HEK293 (cell line): ENCODE results near the gene CCNL1.

Source experiments
- MEIS1 ChIP-seq: sonication (generic); formaldehyde crosslinking; IDR thresholded peaks from 2 replicates; pipeline ENCODE4 v1.8.1; 2022; ENCODE audit warnings: missing genetic modification reagents, mild to moderate bottlenecking, borderline replicate concordance
- MYNN ChIP-seq: fragments of 450-650 bp; formaldehyde crosslinking; IDR thresholded peaks from 2 replicates; pipeline ENCODE4 v1.5.1; 2016; ENCODE audit warnings: missing biosample characterization, missing genetic modification characterization, borderline replicate concordance
- RBAK ChIP-seq: fragments of 450-650 bp; formaldehyde crosslinking; IDR thresholded peaks from 2 replicates; pipeline ENCODE4 v1.5.1; 2016; ENCODE audit warnings: missing biosample characterization, missing genetic modification characterization
- ZNF473 ChIP-seq: fragments of 450-650 bp; formaldehyde crosslinking; IDR thresholded peaks from 2 replicates; pipeline ENCODE4 v1.5.1; 2017; ENCODE audit warnings: missing biosample characterization, missing genetic modification characterization
- TF ChIP-seq, protein P1 (sequence below): fragments of 450-650 bp; formaldehyde crosslinking; IDR thresholded peaks from 2 replicates; pipeline ENCODE4 v1.5.1; 2016; ENCODE audit warnings: missing biosample characterization, missing genetic modification characterization

DNA sequence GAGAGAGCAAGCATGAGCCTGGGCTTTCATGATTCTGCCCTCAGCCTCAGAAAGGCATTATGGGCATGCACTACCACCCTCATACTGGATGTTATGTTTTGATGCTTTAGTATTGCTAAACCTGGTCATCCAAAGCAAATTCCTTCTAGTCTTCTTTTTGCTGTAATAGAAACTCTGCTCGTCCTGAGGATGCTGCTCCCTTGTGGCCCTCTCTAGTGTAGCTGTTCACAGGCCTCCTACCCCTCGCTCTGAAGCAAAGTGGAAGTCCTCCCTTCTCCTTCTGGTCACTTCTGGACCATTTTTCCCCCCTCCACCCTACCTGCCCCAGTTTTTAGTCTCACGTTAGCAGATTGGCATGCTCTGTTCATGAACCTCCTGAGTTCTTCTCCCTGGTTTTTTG is 22.9 kb upstream of the CCNL1 start:
- TF ChIP-seq RBAK (tag by site-specific recombination): no peak
- TF ChIP-seq MYNN (tag by site-specific recombination): no peak
- TF ChIP-seq ZNF473 (tag by site-specific recombination): no peak
- TF ChIP-seq, protein P1, sequence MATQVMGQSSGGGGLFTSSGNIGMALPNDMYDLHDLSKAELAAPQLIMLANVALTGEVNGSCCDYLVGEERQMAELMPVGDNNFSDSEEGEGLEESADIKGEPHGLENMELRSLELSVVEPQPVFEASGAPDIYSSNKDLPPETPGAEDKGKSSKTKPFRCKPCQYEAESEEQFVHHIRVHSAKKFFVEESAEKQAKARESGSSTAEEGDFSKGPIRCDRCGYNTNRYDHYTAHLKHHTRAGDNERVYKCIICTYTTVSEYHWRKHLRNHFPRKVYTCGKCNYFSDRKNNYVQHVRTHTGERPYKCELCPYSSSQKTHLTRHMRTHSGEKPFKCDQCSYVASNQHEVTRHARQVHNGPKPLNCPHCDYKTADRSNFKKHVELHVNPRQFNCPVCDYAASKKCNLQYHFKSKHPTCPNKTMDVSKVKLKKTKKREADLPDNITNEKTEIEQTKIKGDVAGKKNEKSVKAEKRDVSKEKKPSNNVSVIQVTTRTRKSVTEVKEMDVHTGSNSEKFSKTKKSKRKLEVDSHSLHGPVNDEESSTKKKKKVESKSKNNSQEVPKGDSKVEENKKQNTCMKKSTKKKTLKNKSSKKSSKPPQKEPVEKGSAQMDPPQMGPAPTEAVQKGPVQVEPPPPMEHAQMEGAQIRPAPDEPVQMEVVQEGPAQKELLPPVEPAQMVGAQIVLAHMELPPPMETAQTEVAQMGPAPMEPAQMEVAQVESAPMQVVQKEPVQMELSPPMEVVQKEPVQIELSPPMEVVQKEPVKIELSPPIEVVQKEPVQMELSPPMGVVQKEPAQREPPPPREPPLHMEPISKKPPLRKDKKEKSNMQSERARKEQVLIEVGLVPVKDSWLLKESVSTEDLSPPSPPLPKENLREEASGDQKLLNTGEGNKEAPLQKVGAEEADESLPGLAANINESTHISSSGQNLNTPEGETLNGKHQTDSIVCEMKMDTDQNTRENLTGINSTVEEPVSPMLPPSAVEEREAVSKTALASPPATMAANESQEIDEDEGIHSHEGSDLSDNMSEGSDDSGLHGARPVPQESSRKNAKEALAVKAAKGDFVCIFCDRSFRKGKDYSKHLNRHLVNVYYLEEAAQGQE (tag by site-specific recombination): no peak
- no peak for TF ChIP-seq MEIS1 (CRISPR knock-in tag)
